PFSK-1 (cell line): Measurements from ENCODE around the gene ANKRD61.

ENCODE experiments used
- FOXP2 ChIP-seq: optimal IDR thresholded peaks from 2 replicates; pipeline ENCODE3; 2011; ENCODE audit warnings: borderline replicate concordance, control low read depth, inconsistent platforms; ENCODE audit not compliant: insufficient read depth; ENCODE audit errors: extremely low read length, extremely low read depth
- POLR2AphosphoS5 ChIP-seq: IDR thresholded peaks from 2 replicates; pipeline ENCODE4 v1.6.1; 2012; ENCODE audit warnings: low read depth, mild to moderate bottlenecking, control low read depth, low read length, moderate library complexity
- REST ChIP-seq, 2 experiments: IDR thresholded peaks; 2 replicates each; pipeline versions ENCODE4 v1.6.1 to v1.8.0; 2011 to 2012; ENCODE audit warnings: low read depth in 2 of 2, low read length in 2 of 2, control low read depth in 1 of 2, inconsistent platforms in 1 of 2, mild to moderate bottlenecking in 1 of 2, moderate library complexity in 1 of 2; ENCODE audit not compliant: insufficient read depth in 1 of 2
- SIN3A ChIP-seq: IDR thresholded peaks from 2 replicates; pipeline ENCODE4 v1.6.1; 2012; ENCODE audit warnings: mild to moderate bottlenecking, low read length, moderate library complexity, borderline replicate concordance; ENCODE audit not compliant: insufficient read depth
- TAF1 ChIP-seq: IDR thresholded peaks from 2 replicates; pipeline ENCODE4 v1.6.1; 2012; ENCODE audit warnings: low read length, control low read depth, borderline replicate concordance; ENCODE audit not compliant: insufficient read depth

ANKRD61 gene

GRCh38 chr7:6011541-6011940 is 19.6 kb upstream of the ANKRD61 start:
- TF ChIP-seq REST (IDR thresholded peaks at IDR 0.05; ENCODE audit: insufficient read depth in 1 of 2, low read depth in 2 of 2, low read length in 2 of 2), result no peak
- no peak for TF ChIP-seq FOXP2
- TF ChIP-seq POLR2AphosphoS5, result no peak
- no peak for TF ChIP-seq TAF1
- no peak for TF ChIP-seq SIN3A

GRCh38 chr7:6012355-6013104 is 18.6 kb upstream of the ANKRD61 start:
- TF ChIP-seq REST (IDR thresholded peaks at IDR 0.05; ENCODE audit: insufficient read depth in 1 of 2, low read depth in 2 of 2, low read length in 2 of 2), result no peak
- TF ChIP-seq SIN3A, result no peak
- TF ChIP-seq FOXP2, result no peak
- no peak for TF ChIP-seq TAF1

- TF ChIP-seq FOXP2 (no peak), TAF1 (no peak), SIN3A (no peak), POLR2AphosphoS5 (no peak), REST (IDR thresholded peaks at IDR 0.05; ENCODE audit: insufficient read depth in 1 of 2, low read depth in 2 of 2, low read length in 2 of 2) (no peak)
Measured at GRCh38 chr7:6015917-6016652, 15.1 kb upstream of the ANKRD61 start.

- TF ChIP-seq REST (IDR thresholded peaks at IDR 0.05; ENCODE audit: insufficient read depth in 1 of 2, low read depth in 2 of 2, low read length in 2 of 2), result no peak
- no peak for TF ChIP-seq TAF1
- TF ChIP-seq SIN3A, result no peak
- TF ChIP-seq POLR2AphosphoS5, result no peak
- no peak for TF ChIP-seq FOXP2
Measured at GRCh38 chr7:6016653-6016966, 14.6 kb upstream of the ANKRD61 start.
